Measurements from ENCODE around the gene ERG.

The ERG gene

DNA sequence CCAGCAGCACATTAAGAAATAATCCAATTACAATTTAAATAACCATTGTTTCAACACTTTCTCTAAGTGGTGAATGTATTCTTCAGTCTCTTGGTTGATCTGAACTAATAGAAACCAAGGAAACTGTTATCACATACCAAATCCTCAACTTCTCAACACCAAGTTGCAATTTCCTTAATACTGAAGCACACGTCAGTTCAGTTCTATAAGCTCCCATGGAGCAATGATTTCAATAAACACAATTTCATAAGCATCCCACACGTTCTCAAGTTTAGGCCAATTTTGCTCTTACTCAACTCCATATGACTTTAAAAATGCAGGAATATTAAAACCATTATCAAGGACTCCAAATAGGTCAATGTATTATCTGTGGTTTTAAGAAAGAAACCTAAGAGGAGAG lies 5.8 kb upstream of the ERG start:
- Histone ChIP-seq H3K27me3 (ENCODE audit: insufficient read depth, poor library complexity, severe bottlenecking) (no peaks in the 10 kb centered on the region), H3K4me3 (ENCODE audit: severe bottlenecking) (no peak overlapping the region), H3K9me3 (ENCODE audit: severe bottlenecking) (no peaks in the 10 kb centered on the region), H3K36me3 (ENCODE audit: low read depth) (no peaks in the 10 kb centered on the region), H3K27ac (ENCODE audit: poor library complexity, severe bottlenecking) (peak overlapping the region; percentile 43), H3K4me1 (ENCODE audit: insufficient read depth, poor library complexity, severe bottlenecking) (peaks cover 20% of the 10 kb centered on the region)
- DNase-seq (ENCODE audit: low spot score) (no peak), ATAC-seq (ENCODE audit: low read depth) (no peak)
- TF ChIP-seq, protein P1, sequence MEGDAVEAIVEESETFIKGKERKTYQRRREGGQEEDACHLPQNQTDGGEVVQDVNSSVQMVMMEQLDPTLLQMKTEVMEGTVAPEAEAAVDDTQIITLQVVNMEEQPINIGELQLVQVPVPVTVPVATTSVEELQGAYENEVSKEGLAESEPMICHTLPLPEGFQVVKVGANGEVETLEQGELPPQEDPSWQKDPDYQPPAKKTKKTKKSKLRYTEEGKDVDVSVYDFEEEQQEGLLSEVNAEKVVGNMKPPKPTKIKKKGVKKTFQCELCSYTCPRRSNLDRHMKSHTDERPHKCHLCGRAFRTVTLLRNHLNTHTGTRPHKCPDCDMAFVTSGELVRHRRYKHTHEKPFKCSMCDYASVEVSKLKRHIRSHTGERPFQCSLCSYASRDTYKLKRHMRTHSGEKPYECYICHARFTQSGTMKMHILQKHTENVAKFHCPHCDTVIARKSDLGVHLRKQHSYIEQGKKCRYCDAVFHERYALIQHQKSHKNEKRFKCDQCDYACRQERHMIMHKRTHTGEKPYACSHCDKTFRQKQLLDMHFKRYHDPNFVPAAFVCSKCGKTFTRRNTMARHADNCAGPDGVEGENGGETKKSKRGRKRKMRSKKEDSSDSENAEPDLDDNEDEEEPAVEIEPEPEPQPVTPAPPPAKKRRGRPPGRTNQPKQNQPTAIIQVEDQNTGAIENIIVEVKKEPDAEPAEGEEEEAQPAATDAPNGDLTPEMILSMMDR (IDR thresholded peaks at IDR 0.05; ENCODE audit: poor library complexity, severe bottlenecking): no peak

DNA sequence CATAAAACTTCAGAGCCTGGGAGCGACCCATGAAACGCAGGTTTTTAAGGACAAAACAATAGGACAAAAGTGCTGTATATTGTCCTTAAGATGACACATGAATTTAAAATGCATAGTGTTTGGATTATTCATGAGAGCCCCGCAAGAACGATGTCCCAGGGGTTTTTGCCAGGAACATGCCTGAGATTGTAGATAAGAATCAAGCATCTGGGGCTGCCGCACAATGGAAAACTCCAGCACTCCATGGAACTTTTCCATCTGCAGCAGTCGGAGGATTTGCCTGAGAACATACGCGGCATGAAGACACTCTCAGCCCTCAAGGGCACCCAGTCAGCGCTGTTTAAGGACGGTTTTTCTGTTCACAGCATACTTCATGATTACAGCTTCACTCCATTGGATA lies 5.3 kb upstream of the ERG start:
- no peaks in the 10 kb centered on the region for H3K9me3 ChIP-seq (ENCODE audit: severe bottlenecking)
- peak; percentile 37 for ATAC-seq (ENCODE audit: low read depth)
- TF ChIP-seq, protein P1 (IDR thresholded peaks at IDR 0.05; ENCODE audit: poor library complexity, severe bottlenecking): no peak
- H3K27ac ChIP-seq (ENCODE audit: poor library complexity, severe bottlenecking): peak overlapping the region; percentile 43
- no peaks in the 10 kb centered on the region for H3K27me3 ChIP-seq (ENCODE audit: insufficient read depth, poor library complexity, severe bottlenecking)
- no peaks in the 10 kb centered on the region for H3K36me3 ChIP-seq (ENCODE audit: low read depth)
- no peak for DNase-seq (ENCODE audit: low spot score)
- H3K4me1 ChIP-seq (ENCODE audit: insufficient read depth, poor library complexity, severe bottlenecking): peaks cover 20% of the 10 kb centered on the region
- no peak overlapping the region for H3K4me3 ChIP-seq (ENCODE audit: severe bottlenecking)

DNA sequence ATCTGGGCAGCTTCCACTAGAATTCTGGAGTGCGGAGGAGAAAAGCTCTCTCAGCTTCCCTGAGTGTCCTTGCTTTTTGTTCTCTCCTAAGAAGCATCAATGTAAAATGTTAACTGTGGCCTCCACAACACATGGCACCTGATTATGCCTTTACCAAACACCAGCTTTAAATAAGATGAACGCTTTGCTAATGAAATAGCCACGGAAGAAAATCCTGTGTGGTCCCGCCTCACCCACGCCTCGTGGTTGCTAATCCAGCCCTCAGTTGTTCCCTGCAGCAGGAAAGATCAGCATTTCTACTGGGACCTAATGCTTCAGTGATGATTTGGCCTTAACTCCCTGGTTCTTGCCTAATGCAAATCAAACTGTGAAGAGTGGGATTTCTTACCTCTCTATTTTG lies 1.8 kb upstream of the ERG start:
- Histone ChIP-seq H3K4me3 (ENCODE audit: severe bottlenecking) (no peak overlapping the region), H3K36me3 (ENCODE audit: low read depth) (no peaks in the 10 kb centered on the region), H3K9me3 (ENCODE audit: severe bottlenecking) (no peaks in the 10 kb centered on the region), H3K4me1 (ENCODE audit: insufficient read depth, poor library complexity, severe bottlenecking) (peaks cover 17% of the 10 kb centered on the region), H3K27me3 (ENCODE audit: insufficient read depth, poor library complexity, severe bottlenecking) (no peaks in the 10 kb centered on the region), H3K27ac (ENCODE audit: poor library complexity, severe bottlenecking) (no peak overlapping the region)
- TF ChIP-seq, protein P1 (IDR thresholded peaks at IDR 0.05; ENCODE audit: poor library complexity, severe bottlenecking): no peak
- DNase-seq (ENCODE audit: low spot score) (no peak), ATAC-seq (ENCODE audit: low read depth) (no peak)

DNA sequence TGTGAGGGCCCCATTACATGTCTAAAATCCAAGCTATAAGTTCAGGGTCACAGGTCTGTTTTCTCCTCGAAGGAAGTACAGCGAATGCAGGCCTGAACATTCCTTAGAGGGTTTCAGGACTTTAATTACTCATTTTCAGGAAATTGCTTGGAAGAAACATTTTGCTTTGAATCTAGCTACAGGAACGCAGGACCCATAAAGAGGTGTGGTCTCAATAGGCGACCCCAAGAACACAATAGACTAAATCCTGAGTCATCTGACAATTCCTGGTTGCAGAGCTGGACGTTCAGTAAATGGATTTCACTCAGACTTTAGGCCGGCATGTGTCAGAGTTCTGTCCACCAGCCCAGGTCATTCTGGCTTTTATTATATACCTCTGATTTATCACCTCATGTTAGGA lies 1.0 kb upstream of the ERG start:
- peak overlapping the region; percentile 15 for H3K27ac ChIP-seq (ENCODE audit: poor library complexity, severe bottlenecking)
- ATAC-seq (ENCODE audit: low read depth) (no peak), DNase-seq (ENCODE audit: low spot score) (no peak)
- no peak overlapping the region for H3K4me3 ChIP-seq (ENCODE audit: severe bottlenecking)
- H3K4me1 ChIP-seq (ENCODE audit: insufficient read depth, poor library complexity, severe bottlenecking): peaks cover 17% of the 10 kb centered on the region
- TF ChIP-seq, protein P1 (IDR thresholded peaks at IDR 0.05; ENCODE audit: poor library complexity, severe bottlenecking): no peak
- no peaks in the 10 kb centered on the region for H3K9me3 ChIP-seq (ENCODE audit: severe bottlenecking)
- no peaks in the 10 kb centered on the region for H3K27me3 ChIP-seq (ENCODE audit: insufficient read depth, poor library complexity, severe bottlenecking)
- H3K36me3 ChIP-seq (ENCODE audit: low read depth): no peaks in the 10 kb centered on the region

DNA sequence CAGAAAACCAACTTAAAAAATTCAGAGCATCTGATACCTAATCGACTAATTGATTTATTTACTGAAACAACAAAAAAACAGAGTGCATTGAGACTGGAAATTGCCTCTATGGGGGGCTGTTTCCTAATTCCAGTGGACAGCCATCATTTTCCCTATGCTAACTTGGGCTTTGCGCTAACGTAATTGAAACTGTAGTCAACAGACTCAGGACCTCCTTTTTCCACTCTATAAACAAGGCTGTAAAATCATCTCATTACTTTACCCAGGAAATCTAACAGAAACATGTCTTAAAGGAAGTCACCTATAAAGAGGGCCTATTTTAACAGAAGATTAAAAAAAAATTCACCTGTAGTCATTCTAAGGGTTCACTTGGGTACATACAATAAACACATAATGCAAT lies 2.1 kb downstream of the ERG start:
- Histone ChIP-seq H3K4me1 (ENCODE audit: insufficient read depth, poor library complexity, severe bottlenecking) (peaks cover 5% of the 10 kb centered on the region), H3K27ac (ENCODE audit: poor library complexity, severe bottlenecking) (no peak overlapping the region)
- no peak for ATAC-seq (ENCODE audit: low read depth)

More for the DNA sequence above, 2.1 kb downstream of the ERG start:
- Histone ChIP-seq H3K9me3 (ENCODE audit: severe bottlenecking) (no peaks in the 10 kb centered on the region), H3K27me3 (ENCODE audit: insufficient read depth, poor library complexity, severe bottlenecking) (no peaks in the 10 kb centered on the region), H3K36me3 (ENCODE audit: low read depth) (no peaks in the 10 kb centered on the region), H3K4me3 (ENCODE audit: severe bottlenecking) (no peak overlapping the region)
- TF ChIP-seq, protein P1 (IDR thresholded peaks at IDR 0.05; ENCODE audit: poor library complexity, severe bottlenecking): no peak
- DNase-seq (ENCODE audit: low spot score): no peak

All from RWPE2 (cell line).